NCI-H1105 (cell line): ENCODE results near the gene FLCN.
A peak's percentile ranks its signal among the peaks of the same experiment; 100 is the strongest.
"Not testable (repeated sequence)": the region's sequence is repeated elsewhere in the genome, so short reads cannot be mapped to it uniquely, and the experiment has no call there.

Source experiments
- DNase-seq: peaks from one replicate; lab custom pipeline; 2025; lab: John Stamatoyannopoulos, UW

FLCN gene

DNA sequence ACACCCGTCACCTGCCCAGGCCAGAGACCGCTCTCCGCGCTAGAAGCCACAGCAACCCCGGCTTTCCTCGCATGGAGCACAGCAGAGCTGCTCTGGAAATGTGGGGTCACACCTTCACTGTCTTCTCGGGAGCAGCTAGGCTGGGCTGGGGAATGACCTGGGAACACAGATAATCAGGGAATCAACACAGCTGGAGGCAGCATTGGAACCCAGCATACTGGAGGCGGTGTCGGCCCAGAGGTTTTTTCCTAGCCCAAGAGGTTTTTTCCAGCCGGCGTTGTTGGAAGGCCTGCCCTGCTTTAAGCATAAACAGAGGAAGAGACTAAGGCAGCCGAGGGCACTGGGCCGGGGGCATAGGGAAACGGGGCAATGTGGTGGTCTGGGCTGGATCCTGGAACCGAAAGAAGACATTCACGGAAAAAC lies 30.0 kb downstream of the FLCN start:
- no peak for DNase-seq

DNA sequence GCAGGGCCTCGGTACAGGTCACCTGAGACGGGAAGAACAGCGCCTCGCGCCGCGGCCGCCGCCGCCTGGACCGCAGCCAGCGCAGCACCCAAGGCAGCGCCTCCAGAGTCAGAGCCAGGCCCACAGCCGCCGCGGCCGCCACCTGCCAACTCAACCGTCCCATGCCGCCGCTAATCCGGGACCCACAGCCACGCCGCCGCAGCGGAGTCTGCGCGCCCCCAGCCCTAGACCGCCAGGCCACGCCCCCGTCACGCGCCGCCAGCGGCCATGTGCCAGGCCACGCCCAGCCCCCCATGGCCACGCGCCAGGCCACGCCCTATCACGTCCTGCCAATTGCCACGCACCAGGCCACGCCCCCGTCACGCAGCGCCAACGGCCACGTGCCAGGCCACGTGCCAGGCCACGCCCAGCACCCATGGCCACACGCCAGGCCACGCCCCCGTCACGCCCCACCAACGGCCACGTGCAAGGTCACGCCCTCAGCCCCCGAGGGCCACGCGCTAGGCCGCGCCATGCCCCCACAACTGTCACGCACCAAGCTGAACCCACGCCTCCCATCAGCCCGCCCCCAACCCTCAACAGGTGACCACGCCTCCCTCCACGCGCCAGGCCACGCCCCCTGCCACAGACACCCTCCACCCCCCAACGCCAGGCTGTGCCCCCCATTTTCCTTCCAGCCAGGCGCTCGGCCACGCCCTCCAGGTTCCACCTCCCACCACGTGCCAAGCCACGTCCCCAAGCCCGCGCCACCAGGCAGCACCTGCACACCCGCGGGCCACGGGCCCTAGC lies 30.6 kb downstream of the FLCN start, which contains the start of gene PLD6:
TSS of gene PLD6 (minus strand) at position 210 of the 789 bp plus-strand sequence. CDS start at position 163, 47 bp downstream.
- DNase-seq, result peak; percentile 93

DNA sequence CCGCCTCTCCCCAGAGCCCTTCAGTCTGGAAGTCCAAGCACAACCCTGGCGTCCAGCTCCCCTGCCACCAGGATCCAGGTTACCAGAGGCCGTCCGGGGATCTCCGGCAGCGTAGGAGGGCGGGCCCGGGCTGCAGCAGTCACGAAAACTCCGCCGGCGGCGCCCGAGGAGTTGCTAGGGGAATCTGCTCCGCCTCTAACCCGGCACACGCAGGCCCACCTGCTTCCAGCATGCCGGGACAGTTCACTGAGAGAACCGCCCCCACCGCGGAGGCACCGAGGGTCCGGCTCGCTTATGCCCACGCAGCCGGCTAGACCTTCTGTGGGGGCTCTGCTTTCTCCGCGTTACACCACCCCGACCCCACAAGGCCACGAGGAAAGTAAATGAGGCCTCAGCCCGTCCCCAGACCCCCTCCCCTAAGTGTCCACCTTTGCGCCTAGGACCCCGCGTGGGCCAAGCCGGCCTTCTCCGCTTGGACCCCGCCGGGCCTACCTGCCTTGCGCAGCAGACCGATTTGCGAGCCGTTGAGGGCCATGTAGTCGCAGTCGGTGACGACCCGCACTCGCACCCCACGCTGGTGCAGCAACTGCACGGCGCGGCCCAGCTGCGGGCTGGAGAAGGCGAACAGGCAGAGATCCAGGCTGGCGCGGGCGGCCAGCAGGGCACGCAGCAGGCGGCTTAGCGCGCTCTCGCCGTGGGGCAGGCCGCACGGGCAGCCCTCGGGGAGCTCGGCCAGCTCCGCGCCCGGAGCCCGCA lies 31.4 kb downstream of the FLCN start:
- peak; percentile 57 for DNase-seq

DNA sequence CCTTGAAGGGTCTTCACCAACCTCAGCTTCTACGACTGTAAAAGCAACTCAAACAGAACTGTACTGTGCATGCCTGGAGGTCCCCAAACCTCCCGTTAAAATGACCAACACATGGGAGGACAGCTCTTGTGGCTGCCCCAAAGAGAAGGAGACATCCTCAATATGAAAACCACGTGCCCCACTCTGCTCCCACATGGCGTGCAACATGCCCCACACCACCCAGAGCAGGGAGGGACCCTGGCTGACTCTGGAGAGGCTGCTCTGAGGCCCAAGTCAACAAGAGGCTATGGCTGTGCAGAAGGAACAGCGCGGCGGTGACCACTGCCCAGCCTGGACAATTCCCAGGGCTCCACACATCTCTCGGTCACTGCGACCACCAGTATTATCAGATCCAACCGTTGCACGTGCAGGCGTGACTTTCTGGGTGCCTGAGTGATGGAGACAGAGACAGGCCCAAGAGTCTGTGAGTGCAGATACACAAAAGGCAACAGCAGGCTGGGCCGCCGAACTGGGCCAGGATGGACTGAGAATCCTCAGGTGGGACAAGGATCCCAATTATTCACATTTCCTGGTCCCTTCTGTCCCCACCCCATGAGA lies 32.2 kb downstream of the FLCN start:
- no peak for DNase-seq

DNA sequence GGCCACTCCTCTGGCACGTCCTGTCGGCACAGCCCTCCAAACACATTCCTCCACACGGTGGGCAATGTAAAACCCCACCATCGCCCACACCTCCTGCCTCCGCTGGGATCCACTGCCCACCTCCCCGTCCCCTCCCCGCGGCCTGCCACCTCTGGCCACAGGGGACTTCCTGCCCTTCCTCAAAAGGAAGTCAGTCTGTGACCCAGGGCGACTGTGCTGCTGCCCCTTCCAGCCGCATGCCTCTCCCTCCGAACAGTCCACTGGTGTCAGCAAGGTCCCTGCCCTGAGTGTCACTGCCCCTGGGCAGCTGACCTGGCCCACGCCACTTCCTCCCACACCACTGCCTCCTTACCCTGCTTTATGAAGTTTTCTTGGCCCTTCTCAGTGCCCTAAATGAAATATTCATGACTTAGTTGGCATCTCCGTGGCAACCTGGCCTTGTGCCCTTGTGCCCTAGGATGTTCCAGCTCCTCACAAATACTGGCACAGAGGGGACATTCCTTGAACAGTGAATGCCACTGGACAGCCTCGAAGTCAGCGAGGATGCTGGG lies 32.9 kb downstream of the FLCN start:
- no peak for DNase-seq

DNA sequence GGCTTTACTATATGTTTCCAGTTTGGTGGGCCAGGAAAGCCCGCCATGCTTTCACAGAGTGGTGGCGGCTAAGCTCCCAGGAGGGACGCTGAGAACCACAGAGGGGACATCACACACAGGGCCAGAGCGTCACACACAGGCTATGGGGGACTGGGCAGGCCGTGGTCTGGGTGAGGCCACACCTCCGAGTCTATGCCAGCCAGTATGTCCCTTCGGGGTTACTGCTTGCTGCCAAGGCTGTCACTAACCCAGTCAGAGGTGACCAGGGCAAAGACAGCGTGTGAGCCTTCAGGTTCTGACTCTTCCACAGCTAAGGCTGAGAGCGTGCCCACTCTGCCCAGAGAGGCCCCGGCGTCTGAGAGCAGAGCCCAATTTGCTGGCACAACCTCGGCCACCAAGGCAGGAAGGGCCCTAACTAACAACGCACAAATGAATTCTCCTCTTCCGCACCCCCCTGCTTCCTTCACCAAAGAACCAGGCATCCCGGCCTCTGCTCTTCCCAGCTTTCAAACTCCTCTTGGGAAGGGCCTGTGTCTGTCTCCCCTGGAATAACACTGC lies 33.7 kb downstream of the FLCN start:
- DNase-seq, result no peak

DNA sequence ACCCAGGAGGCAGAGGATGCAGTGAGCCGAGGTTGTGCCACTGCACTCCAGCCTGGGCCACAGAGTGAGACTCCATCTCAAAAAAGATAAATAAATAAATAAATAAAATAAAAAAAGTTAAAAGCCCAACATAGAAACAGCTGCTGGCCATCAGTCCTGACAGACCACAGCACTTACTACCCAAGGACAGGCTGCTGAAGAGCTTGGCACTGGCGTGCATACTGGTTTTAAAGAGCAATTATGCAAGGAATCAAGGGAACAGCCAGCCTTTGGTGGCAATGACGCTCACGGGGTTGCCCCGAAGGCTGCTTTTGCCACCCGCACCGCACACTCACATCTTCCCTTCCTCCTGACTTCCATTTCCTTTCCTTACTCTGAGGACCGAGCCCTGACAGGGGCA lies 35.1 kb downstream of the FLCN start:
- DNase-seq, result no peak

DNA sequence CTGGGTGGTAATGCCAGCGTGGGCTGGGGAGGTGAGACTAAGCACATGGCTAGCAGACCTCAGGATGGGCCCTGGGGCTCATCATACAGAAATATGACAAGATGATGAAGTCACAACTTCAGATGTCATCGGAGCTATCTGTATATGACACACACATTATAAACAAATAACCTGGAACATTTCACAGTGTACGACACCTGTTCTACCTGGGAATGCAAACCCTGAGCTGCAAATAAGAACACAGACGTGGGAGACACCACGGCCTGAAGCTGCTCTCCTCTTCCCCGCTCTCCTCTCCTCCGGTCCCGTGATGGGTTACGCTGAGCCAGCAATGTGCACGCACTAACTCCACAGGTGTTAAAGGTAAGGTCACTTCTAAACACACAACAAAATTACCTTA lies 35.7 kb downstream of the FLCN start:
- no peak for DNase-seq

DNA sequence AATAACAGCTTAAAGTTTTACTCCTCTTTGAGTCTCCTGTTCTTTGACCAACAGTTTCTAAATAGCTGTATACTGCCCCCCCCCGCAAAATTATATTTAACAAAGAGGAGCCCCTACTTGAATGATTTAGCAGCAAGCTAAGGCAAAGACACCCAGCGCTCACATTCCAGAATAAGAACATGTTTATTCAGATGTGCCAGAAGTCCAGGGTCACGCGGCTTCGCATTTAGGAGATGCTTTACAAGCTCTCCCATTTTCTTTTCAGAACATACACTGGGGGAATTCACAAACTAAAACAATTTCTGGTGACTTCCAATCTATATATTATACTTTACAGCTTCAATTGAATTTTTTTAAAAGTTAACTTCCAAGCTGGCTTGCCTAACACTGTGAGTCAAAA lies 36.1 kb downstream of the FLCN start:
- DNase-seq, result no peak

DNA sequence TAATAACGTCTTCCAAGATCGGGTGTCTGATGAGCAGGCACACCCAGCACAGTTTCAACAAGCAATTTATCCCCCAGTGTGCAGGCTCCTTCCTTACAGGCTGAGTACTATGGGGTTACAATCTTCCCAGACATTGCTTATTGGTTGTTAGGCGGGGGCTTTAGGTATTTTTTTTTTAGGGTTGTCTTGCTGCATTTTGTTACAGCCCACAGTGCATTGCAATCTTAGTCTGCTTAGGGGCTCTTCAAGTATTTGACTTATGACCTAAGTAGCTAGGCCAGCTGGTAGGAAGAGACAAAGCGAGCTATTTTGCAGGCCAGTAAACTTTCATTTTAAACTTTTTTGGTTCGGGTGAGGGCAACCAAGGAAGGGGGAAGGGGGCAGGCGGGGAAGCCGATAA lies 36.7 kb downstream of the FLCN start:
- no peak for DNase-seq

DNA sequence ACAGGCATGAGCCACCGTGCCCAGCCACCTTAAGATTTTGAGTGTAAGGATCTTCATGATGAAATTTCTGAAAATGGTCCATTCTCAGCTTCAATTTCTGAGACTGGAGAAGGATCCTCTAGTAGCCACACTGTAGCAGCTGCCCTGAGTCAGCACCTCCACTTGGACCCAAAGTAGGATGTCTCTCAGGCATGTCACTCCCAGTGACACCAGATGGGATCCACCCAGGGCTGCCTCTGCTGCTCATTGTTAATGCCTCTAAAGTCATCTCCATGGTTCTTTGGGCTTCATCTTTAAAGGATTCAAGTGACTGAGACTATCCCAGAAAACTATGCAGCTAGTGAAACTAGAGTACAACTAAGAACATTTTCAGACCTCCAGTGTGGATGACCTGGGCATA lies 38.7 kb downstream of the FLCN start:
- no peak for DNase-seq

DNA sequence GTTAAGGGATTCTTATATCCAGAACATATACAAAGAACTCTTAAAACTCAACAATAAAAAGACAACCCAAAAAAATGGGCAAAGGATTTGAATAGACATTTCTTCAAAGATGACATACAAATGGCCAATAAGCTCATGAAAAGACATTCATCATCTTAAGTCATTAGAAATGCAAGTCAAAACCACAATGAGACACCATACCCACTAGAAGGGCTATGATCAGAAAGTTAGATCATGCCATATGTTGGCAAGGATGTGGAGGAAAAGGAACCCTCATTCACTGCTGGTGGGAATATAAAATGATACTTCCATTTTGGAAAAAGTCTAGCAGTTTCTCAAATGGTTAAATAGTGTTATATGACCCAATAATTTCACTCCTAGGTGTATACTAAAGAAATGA lies 40.2 kb downstream of the FLCN start:
- DNase-seq, result no peak

DNA sequence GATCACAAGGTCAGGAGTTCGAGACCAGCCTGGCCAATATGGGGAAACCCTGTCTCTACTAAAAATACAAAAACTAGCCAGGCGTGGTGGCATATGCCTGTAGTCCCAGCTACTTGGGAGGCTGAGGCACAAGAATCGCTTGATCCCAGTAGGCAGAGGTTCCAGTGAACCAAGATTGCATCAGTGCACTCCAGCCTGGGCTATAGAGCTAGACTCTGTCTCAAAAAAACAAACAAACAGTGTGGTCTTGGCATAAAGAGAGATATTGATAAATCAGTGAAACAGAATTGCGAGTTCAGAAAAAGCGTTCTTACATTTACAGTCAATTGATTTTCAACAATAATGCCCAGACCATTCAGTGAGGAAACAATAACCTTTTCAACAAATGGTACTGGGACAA lies 41.5 kb downstream of the FLCN start:
- not testable (repeated sequence) for DNase-seq

DNA sequence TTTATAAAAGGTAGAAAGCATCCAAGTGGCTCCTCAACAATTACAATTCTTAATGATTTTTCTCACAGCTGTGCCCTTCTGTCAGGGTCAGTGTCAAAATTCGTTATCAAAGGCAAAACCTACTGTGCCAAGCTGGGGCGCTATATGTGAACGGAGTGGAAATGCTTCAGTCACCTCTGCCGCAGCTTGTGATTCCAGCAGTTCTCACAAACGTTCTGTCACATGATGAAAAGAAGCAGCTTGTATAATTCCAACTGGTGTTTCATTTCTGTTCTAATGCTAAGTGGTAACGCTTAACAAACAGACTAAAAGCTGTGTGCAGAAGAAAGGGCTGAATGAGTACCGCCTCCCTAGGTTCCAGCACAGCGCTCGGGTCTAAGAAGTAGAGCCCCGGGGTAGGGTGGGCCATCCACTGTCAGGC lies 45.0 kb downstream of the FLCN start:
- DNase-seq, result no peak

DNA sequence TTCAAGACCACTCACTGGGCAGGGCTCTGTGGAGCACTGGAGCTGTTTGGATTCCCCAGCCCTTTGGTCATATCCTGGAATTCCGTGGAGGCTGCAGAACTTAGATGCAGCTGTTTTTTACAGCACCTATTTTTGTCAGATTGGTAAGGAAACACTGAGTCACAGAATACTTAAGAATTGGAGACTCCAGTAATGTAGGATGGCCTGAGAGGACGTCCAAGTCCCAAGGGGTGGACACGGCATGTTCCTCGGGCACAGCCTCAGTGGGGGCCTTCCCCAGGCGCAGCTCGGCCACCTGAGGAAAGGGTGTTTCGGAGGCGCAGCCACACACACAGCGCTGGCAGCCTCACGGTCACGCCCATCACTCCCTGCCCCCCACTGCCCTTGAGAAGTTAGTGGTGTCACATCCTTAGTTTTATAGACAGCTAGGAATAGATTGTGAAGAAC lies 45.6 kb downstream of the FLCN start:
- no peak for DNase-seq

DNA sequence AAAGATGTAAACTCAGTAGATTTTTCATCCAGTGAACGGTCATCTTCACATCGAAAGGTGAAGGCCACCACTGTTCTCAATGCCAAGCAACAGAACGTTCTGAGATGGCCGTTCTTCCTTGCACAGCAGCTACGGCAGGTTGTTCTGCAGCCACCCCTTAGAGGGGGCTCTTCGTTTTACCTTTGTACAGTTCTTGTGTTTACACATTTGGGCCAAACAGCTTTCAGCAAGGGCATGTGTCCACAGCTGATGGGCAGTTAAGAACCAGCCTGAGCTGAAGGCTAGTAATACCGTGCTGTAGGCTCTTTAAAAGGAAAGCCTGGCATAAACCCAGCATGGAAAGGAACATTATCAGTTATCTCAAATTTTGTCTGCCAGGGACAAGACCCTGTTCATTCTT lies 46.8 kb downstream of the FLCN start:
- DNase-seq, result no peak

DNA sequence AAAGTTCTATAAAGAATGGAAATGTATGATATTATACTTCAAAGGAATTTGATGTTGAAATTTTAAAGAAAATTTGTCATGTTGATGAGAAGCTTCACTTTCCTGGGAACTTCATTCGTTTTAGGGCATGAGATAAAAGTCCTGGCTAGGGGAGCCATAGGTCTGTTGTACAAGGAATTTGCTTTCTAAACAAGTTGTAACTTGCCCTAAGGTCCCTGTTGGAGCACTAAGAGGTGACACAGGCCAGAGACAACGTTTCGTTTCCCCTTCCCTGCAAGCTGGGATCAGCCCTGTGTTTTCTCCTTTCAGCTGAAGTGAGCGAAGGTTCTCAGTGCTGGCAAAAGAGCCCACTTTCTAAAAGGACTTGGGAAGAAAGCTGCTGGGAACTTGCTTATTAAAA lies 47.4 kb downstream of the FLCN start:
- no peak for DNase-seq

DNA sequence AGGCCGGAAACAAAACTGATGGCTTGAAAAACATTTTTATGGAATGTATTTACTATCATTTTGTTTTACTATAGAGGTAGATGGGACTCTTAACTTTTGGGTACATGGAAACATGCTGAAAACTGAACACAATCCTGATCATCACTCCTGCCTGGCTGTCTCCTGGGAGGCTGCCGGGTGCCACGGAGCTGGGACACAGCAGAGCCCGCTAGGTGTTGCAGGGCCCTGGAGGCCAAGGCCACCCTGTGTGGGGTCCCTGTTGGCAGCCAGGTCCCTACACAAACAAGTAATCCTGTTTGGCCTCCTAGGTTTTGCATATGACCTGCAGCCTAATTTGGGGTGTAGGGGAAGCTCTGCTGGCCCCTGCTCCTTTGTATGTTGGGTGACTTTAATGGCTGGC lies 48.4 kb downstream of the FLCN start:
- no peak for DNase-seq

DNA sequence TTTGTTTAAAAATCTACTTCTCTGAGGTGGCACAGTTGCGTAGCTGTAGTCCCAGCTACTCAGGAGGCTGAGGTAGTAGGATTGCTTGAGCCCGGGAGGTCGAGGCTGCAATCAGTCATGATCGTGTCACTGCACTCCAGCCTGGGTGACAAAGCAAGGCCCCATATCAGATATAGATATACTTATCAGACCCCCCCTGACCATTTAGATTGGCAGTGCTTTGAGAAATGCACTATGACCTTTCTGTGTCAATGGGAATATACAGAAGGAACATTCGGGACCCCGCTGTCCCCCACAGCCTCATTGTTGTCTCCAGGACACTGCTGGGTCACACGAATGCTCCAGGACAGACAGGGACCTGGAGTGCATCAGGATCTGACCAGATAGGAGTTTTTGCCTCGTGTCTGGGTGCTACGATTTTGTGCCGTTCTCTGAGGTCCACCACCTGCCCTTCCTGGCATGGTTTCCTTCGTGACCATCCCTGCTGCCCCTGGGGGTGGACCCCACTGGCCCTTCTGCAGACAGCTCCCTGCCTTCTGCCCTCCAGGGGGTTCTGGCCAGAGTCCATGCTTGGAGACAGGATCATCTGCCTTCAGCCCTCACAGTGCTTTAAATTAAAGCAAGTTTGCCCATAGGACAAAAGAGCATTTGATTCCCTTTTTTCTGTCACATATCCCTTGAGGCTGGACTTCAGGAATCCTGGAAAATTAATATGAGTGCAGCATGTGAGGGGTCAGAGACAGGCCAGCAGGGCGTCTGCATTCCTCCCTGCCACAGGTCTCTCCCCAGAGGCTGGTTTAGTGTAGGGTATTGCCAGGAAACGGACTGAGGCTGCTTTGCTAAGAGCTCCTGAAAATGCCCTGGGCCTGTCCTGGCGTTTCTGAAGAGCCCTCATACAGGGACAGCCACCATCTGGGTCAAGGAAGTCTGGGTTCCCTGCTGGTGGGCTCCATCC lies 50.1 kb downstream of the FLCN start:
- DNase-seq, result no peak

DNA sequence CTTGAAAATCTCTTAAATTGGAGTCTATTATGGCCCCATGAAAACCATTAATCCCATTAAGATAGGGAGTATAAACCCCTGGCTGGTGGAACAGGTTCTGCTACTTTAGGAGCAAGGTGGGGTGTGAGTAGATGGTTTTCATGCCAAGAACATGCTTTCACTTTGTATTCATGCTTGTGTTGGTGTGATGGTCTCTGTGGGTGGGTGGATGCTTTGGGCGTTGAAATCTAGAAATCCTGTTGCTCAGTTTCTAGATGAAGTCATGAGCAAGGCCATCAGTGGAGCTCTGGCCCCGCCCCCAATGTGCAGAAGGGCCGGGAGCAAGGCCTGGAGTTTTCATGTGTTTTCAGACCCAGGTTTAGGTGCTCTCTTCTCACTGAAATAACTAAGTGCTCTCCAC lies 50.9 kb downstream of the FLCN start:
- no peak for DNase-seq
